Mucosa of stomach (tissue), 1 donor: Measurements from ENCODE around the gene METRN.
"Not testable (repeated sequence)": the region's sequence is repeated elsewhere in the genome, so short reads cannot be mapped to it uniquely, and the experiment has no call there.

Experiments
- H3K27me3 ChIP-seq: one replicate; pipeline ENCODE4 v1.7.0; 2013; ENCODE audit warnings: mild to moderate bottlenecking, low read length; ENCODE audit not compliant: control insufficient read depth, insufficient read depth
- H3K36me3 ChIP-seq: one replicate; pipeline ENCODE4 v1.7.0; 2013; ENCODE audit warnings: low read length; ENCODE audit not compliant: control insufficient read depth, insufficient read depth
- H3K4me1 ChIP-seq: one replicate; pipeline ENCODE4 v1.7.0; 2013; ENCODE audit warnings: mild to moderate bottlenecking, low read length; ENCODE audit not compliant: control insufficient read depth, insufficient read depth
- H3K4me3 ChIP-seq: one replicate; pipeline ENCODE4 v1.7.0; 2013; ENCODE audit warnings: low read length
- H3K9ac ChIP-seq: one replicate; pipeline ENCODE4 v1.7.0; 2013; ENCODE audit warnings: mild to moderate bottlenecking, low read length, moderate library complexity
- H3K9me3 ChIP-seq: one replicate; pipeline ENCODE4 v1.7.0; 2013; ENCODE audit warnings: mild to moderate bottlenecking, low read length, moderate library complexity; ENCODE audit not compliant: control insufficient read depth
- donor health status: Pancreatic carcinoma.

METRN gene

GRCh38 chr16:686459-687260 lies 28.3 kb upstream of the METRN start:
- H3K4me1 ChIP-seq, result peaks cover 39% of the 10 kb centered on the region
- no peak overlapping the region for H3K4me3 ChIP-seq
- no peaks in the 10 kb centered on the region for H3K9me3 ChIP-seq

GRCh38 chr16:687499-687898 lies 27.4 kb upstream of the METRN start:
- H3K36me3 ChIP-seq, result peaks cover 7% of the 10 kb centered on the region
- no peak overlapping the region for H3K9ac ChIP-seq
- peaks cover 32% of the 10 kb centered on the region for H3K4me1 ChIP-seq
- H3K9me3 ChIP-seq, result no peaks in the 10 kb centered on the region
- H3K27me3 ChIP-seq, result peaks cover 6% of the 10 kb centered on the region
- no peak overlapping the region for H3K4me3 ChIP-seq

More at GRCh38 chr16:686459-687260, 28.3 kb upstream of the METRN start:
- Histone ChIP-seq H3K36me3 (peaks cover 14% of the 10 kb centered on the region), H3K9ac (no peak overlapping the region), H3K27me3 (no peaks in the 10 kb centered on the region)

GRCh38 chr16:689175-689897 lies 25.6 kb upstream of the METRN start:
- peaks cover 24% of the 10 kb centered on the region for H3K4me1 ChIP-seq
- no peaks in the 10 kb centered on the region for H3K36me3 ChIP-seq

GRCh38 chr16:691242-691641 lies 23.7 kb upstream of the METRN start:
- H3K9ac ChIP-seq, H3K36me3 ChIP-seq, H3K9me3 ChIP-seq, H3K4me3 ChIP-seq: not testable (repeated sequence)
- peaks cover 40% of the 10 kb centered on the region for H3K27me3 ChIP-seq
- H3K4me1 ChIP-seq, result peaks cover 33% of the 10 kb centered on the region

More at GRCh38 chr16:689175-689897, 25.6 kb upstream of the METRN start:
- Histone ChIP-seq H3K9ac (peak overlapping the region; percentile 89), H3K4me3 (peak overlapping the region; percentile 48), H3K27me3 (peaks cover 25% of the 10 kb centered on the region), H3K9me3 (no peaks in the 10 kb centered on the region)

GRCh38 chr16:692356-693108 lies 22.4 kb upstream of the METRN start:
- peaks cover 33% of the 10 kb centered on the region for H3K4me1 ChIP-seq
- no peak overlapping the region for H3K9ac ChIP-seq
- no peaks in the 10 kb centered on the region for H3K36me3 ChIP-seq
- H3K9me3 ChIP-seq, result no peaks in the 10 kb centered on the region
- H3K4me3 ChIP-seq, result no peak overlapping the region
- peaks cover 42% of the 10 kb centered on the region for H3K27me3 ChIP-seq

- no peaks in the 10 kb centered on the region for H3K36me3 ChIP-seq
- H3K4me3 ChIP-seq, result no peak overlapping the region
- H3K9me3 ChIP-seq, result no peaks in the 10 kb centered on the region
- H3K27me3 ChIP-seq, result peaks cover 42% of the 10 kb centered on the region
- peaks cover 33% of the 10 kb centered on the region for H3K4me1 ChIP-seq
- H3K9ac ChIP-seq, result no peak overlapping the region
Observed at GRCh38 chr16:693364-693763, 21.6 kb upstream of the METRN start.

GRCh38 chr16:693766-694165 lies 21.2 kb upstream of the METRN start:
- Histone ChIP-seq H3K36me3 (no peaks in the 10 kb centered on the region), H3K4me3 (no peak overlapping the region), H3K4me1 (peaks cover 33% of the 10 kb centered on the region), H3K9me3 (no peaks in the 10 kb centered on the region), H3K9ac (no peak overlapping the region), H3K27me3 (peaks cover 42% of the 10 kb centered on the region)

- Histone ChIP-seq H3K4me3 (no peak overlapping the region), H3K27me3 (peaks cover 47% of the 10 kb centered on the region), H3K36me3 (no peaks in the 10 kb centered on the region), H3K9me3 (no peaks in the 10 kb centered on the region), H3K4me1 (peaks cover 28% of the 10 kb centered on the region), H3K9ac (no peak overlapping the region)
Observed at GRCh38 chr16:694187-694862, 20.6 kb upstream of the METRN start.

GRCh38 chr16:694863-695354 lies 20.0 kb upstream of the METRN start:
- H3K9ac ChIP-seq, result no peak overlapping the region
- no peaks in the 10 kb centered on the region for H3K9me3 ChIP-seq
- no peak overlapping the region for H3K4me3 ChIP-seq
- peaks cover 53% of the 10 kb centered on the region for H3K27me3 ChIP-seq
- no peaks in the 10 kb centered on the region for H3K36me3 ChIP-seq
- H3K4me1 ChIP-seq, result peaks cover 22% of the 10 kb centered on the region

GRCh38 chr16:695355-696089 lies 19.4 kb upstream of the METRN start:
- Histone ChIP-seq H3K4me3 (no peak overlapping the region), H3K9ac (no peak overlapping the region), H3K36me3 (no peaks in the 10 kb centered on the region), H3K27me3 (peaks cover 59% of the 10 kb centered on the region), H3K4me1 (peaks cover 19% of the 10 kb centered on the region), H3K9me3 (no peaks in the 10 kb centered on the region)
